HEK293 (cell line): Measurements from ENCODE around the gene IVD.

Source experiments
- CTCF ChIA-PET: fragments of 350-600 bp; formaldehyde crosslinking; extraction: SDS; loops from one replicate; lab custom pipeline; 2021; ENCODE audit warnings: antibody characterized with exemption; lab: Yijun Ruan, JAX
- POLR2A ChIA-PET: fragments of 300-600 bp; formaldehyde crosslinking; extraction: SDS; loops from one replicate; lab custom pipeline; 2020; ENCODE audit warnings: antibody characterized with exemption, inconsistent platforms; lab: Yijun Ruan, JAX
- H3K27ac ChIP-seq: fragments of 200-500 bp; sonication (Bioruptor generic); 2 replicates; pipeline ENCODE4 v1.5.1; 2014; ENCODE audit warnings: low read depth, low read length, control low read depth, inconsistent platforms; ENCODE audit errors: extremely low read depth
- H3K36me3 ChIP-seq, 2 experiments: fragments of 200-500 bp in 1 of 2; sonication (Bioruptor generic) in 1 of 2; 1 replicate in 1 of 2; 2 replicates in 1 of 2; pipeline ENCODE4 v1.5.1; 2014 to 2017; ENCODE audit warnings: inconsistent platforms in 2 of 2, low read length in 2 of 2; ENCODE audit not compliant: control insufficient read depth in 2 of 2, insufficient read depth in 1 of 2
- H3K4me1 ChIP-seq: fragments of 200-500 bp; sonication (Bioruptor generic); 2 replicates; pipeline ENCODE4 v1.5.1; 2014; ENCODE audit warnings: mild to moderate bottlenecking, low read length, inconsistent platforms; ENCODE audit not compliant: control insufficient read depth, insufficient read depth
- H3K4me3 ChIP-seq: 2 replicates; pipeline ENCODE4 v1.5.1; 2011; ENCODE audit warnings: low read depth, mild to moderate bottlenecking, control low read depth, low read length, moderate library complexity
- H3K9me3 ChIP-seq: fragments of 200-500 bp; sonication (Bioruptor generic); 2 replicates; pipeline ENCODE4 v1.5.1; 2014; ENCODE audit warnings: low read depth, low read length, inconsistent platforms; ENCODE audit not compliant: control insufficient read depth, insufficient read depth
- AEBP2 ChIP-seq: fragments of 450-650 bp; formaldehyde crosslinking; IDR thresholded peaks from 2 replicates; pipeline ENCODE4 v1.5.1; 2016; ENCODE audit warnings: missing biosample characterization, missing genetic modification characterization, borderline replicate concordance
- GLIS1 ChIP-seq: fragments of 450-650 bp; formaldehyde crosslinking; IDR thresholded peaks from 2 replicates; pipeline ENCODE4 v1.5.1; 2016; ENCODE audit warnings: missing biosample characterization, missing genetic modification characterization
- PRDM1 ChIP-seq: fragments of 450-650 bp; formaldehyde crosslinking; IDR thresholded peaks from 2 replicates; pipeline ENCODE4; 2016; ENCODE audit warnings: missing biosample characterization, missing genetic modification characterization
- PRDM10 ChIP-seq: fragments of 450-650 bp; formaldehyde crosslinking; IDR thresholded peaks from 2 replicates; pipeline ENCODE4 v1.5.1; 2016; ENCODE audit warnings: missing biosample characterization, missing genetic modification characterization
- TCF7L2 ChIP-seq: IDR thresholded peaks from 2 replicates; pipeline ENCODE4 v1.6.1; 2011; ENCODE audit warnings: low read depth, mild to moderate bottlenecking, inconsistent platforms, low read length, moderate library complexity, borderline replicate concordance
- ZBTB26 ChIP-seq: fragments of 450-650 bp; formaldehyde crosslinking; optimal IDR thresholded peaks from 2 replicates; pipeline ENCODE3; 2016; ENCODE audit warnings: missing biosample characterization, mild to moderate bottlenecking, missing genetic modification characterization
- ZNF121 ChIP-seq: fragments of 450-650 bp; formaldehyde crosslinking; IDR thresholded peaks from 2 replicates; pipeline ENCODE4 v1.5.1; 2016; ENCODE audit warnings: missing biosample characterization, missing genetic modification characterization
- ZNF138 ChIP-seq: fragments of 450-650 bp; formaldehyde crosslinking; IDR thresholded peaks from 2 replicates; pipeline ENCODE4 v1.5.1; 2016; ENCODE audit warnings: missing biosample characterization, missing genetic modification characterization, borderline replicate concordance
- ZNF16 ChIP-seq: fragments of 450-650 bp; formaldehyde crosslinking; IDR thresholded peaks from 2 replicates; pipeline ENCODE4 v1.5.1; 2016; ENCODE audit warnings: low read depth, missing biosample characterization, missing genetic modification characterization
- ZNF24 ChIP-seq: fragments of 450-650 bp; formaldehyde crosslinking; IDR thresholded peaks from 2 replicates; pipeline ENCODE4 v1.5.1; 2016; ENCODE audit warnings: missing biosample characterization, missing genetic modification characterization
- ZNF580 ChIP-seq: fragments of 450-650 bp; formaldehyde crosslinking; IDR thresholded peaks from 2 replicates; pipeline ENCODE4 v1.5.1; 2016; ENCODE audit warnings: missing biosample characterization, missing genetic modification characterization

IVD gene

GRCh38 chr15:40418126-40418525 is 12.5 kb downstream of the IVD start:
- no peak overlapping the region for H3K4me3 ChIP-seq
- no peaks in the 10 kb centered on the region; the same call in 1 of the 2 replicates for H3K4me1 ChIP-seq
- H3K9me3 ChIP-seq: no peaks in the 10 kb centered on the region
- ChIA-PET CTCF (interaction anchor here (0.7 kb wide), 1 partner anchor 160 kb away, joined by 3 read pairs; no protein-coding TSS in a partner anchor), POLR2A (interaction anchor here (0.6 kb wide), 1 partner anchor 39 kb away, joined by 4 read pairs; no protein-coding TSS in a partner anchor)
- H3K36me3 ChIP-seq: peaks cover 0 to 48% of the 10 kb centered on the region in 2 experiments; a peak in 2 of 3 replicates
- H3K27ac ChIP-seq: no peak overlapping the region
- TF ChIP-seq PRDM1: 0 out of 2 replicates have a peak, but pooled peaks have one; percentile 21
- no peak for TF ChIP-seq ZNF138 (tag by site-specific recombination)

- no peak overlapping the region for H3K27ac ChIP-seq
- no peaks in the 10 kb centered on the region for H3K9me3 ChIP-seq
- no peak overlapping the region for H3K4me3 ChIP-seq
- CTCF ChIA-PET: interaction anchor here (0.6 to 1.1 kb wide), 3 partner anchors 81 to 89 kb away, joined by 3 read pairs; no protein-coding TSS in a partner anchor
- TF ChIP-seq ZNF16 (tag by site-specific recombination) (no peak), TCF7L2 (no peak), GLIS1 (tag by site-specific recombination) (0 out of 2 replicates have a peak, but pooled peaks have one; percentile 16), AEBP2 (no peak), ZBTB26 (tag by site-specific recombination) (no peak), ZNF24 (no peak), ZNF121 (tag by site-specific recombination) (0 out of 2 replicates have a peak, but pooled peaks have one; percentile 55)
- H3K36me3 ChIP-seq: peaks cover 0 to 28% of the 10 kb centered on the region in 2 experiments; a peak in 2 of 3 replicates
- POLR2A ChIA-PET: interaction anchor here (1.0 to 1.3 kb wide), 2 partner anchors 15 to 31 kb away, joined by 3 to 4 read pairs; partner anchors contain the start of gene IVD
- no peaks in the 10 kb centered on the region; the same call in 1 of the 2 replicates for H3K4me1 ChIP-seq
Observed at GRCh38 chr15:40420071-40420713, 14.6 kb downstream of the IVD start.

GRCh38 chr15:40420793-40421192 is 15.2 kb downstream of the IVD start:
- Histone ChIP-seq H3K9me3 (no peaks in the 10 kb centered on the region), H3K27ac (no peak overlapping the region), H3K4me1 (no peaks in the 10 kb centered on the region; the same call in 1 of the 2 replicates), H3K36me3 (peaks cover 0 to 22% of the 10 kb centered on the region in 2 experiments; a peak in 2 of 3 replicates), H3K4me3 (no peak overlapping the region)
- CTCF ChIA-PET: interaction anchor here (0.5 to 2.8 kb wide), 7 partner anchors 10 to 146 kb away, joined by 3 to 11 read pairs (median 3); no protein-coding TSS in a partner anchor
- POLR2A ChIA-PET: interaction anchor here (1.0 to 1.3 kb wide), 2 partner anchors 16 to 31 kb away, joined by 3 to 4 read pairs; partner anchors contain the start of gene IVD
- TF ChIP-seq PRDM10 (tag by site-specific recombination) (peak; percentile 71), ZNF580 (tag by site-specific recombination) (no peak)
